ENCODE measurements around the gene TGFB1I1.

TGFB1I1 gene

DNA sequence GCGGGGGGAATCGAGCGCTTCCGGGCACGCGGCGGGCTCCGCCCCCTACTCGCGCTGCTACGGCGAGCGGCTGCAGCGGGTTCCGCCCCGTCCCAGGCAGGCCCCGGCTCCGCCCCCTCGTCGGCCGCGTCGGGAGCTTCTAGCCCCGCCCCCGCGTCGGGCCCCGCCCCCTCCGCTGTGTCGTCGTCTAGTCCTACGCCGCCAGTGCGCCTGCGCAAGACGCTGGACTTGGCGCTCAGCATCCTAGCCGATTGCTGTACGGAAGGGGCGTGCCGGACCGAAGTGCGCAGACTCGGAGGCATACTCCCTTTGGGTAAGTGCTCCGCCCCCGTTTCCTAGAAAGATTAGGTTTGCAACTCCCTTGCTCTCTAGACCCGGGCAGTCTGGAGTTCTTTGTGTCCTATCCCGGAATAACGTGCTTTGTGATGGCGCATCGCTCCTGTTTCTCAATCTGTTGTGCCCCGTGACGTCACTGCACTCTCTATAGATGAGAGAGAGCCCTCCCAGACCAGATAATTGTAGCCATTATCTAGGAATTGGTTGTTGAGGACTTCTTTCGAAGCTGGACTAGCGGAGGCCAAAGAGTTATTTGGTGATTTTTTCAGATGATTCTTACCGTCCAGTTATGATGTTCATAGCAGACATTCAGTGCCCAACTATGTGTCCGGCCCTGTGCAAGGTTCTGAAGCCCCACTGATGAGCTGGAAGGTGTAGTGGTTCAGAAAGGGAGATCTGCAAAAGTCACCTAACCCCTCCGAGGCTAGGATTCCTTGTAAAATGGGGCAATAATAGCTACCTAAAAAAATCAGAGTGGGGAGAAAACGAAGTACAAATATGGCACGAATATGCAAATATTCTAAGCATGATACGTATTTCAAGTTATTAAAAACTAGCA, 12.0 kb upstream of the TGFB1I1 start:
- peak overlapping the region; percentile 85 for H3K4me3 ChIP-seq (ENCODE audit: low read depth, low read length)
- peak; percentile 99 for DNase-seq (ENCODE audit: low read depth)
- no peak for TF ChIP-seq CTCF (IDR thresholded peaks at IDR 0.05; ENCODE audit: insufficient read depth, low read depth, low read length, missing control alignments)

DNA sequence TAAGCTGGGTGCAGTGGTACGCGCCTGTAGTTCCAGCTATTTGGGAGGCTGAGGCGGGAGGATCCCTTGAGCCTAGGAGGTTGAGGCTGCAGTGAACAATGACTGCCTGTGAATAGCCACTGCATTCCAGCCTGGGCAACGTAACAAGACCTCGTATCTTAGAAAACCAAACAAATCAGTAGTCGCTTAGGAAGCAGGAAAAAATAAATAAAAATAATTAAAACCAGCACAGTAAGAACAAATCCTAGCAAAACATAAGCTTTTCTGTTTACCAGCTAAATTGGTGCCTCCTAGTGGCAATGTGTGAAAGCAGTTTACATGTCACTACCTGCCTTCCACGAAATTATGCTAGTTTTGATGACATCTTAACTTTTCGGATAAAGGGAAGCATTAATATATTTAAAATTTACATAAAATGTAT, 11.4 kb upstream of the TGFB1I1 start:
- DNase-seq (ENCODE audit: low read depth) = peak; percentile 59
- TF ChIP-seq CTCF (IDR thresholded peaks at IDR 0.05; ENCODE audit: insufficient read depth, low read depth, low read length, missing control alignments) = peak; percentile 60

DNA sequence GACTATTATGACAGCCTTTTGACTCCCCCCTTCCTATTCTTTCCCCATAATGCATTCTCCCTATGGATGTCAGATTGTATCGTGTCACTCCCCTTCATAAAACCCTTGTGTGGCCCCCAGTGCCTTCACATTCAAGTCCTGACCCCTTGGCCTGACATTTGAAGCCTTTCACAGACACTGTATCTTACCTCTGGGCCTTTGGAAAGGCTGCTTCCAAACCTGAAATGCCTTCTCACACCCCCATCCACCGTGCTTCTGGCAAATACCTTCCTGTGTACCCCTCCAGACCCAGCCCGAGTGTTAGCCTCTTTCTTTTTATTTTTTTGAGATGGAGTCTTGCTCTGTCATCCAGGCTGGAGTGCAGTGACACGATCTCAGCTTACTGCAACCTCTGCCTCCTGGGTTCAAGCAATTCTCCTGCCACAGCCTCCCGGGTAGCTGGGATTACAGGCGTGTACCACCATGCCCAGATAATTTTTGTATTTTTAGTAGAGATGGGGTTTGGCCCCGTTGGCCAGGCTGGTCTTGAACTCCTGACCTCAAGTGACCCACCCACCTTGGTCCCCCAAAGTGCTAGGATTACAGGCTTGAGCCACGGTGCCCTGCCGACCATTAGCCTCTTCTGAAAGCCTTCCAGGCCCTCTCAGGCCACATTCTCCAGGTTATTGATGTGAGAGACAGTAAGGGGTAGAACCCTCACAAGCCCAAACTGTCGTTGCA, 10.6 kb upstream of the TGFB1I1 start:
- no peak for DNase-seq (ENCODE audit: low read depth)
- no peak for TF ChIP-seq CTCF (IDR thresholded peaks at IDR 0.05; ENCODE audit: insufficient read depth, low read depth, low read length, missing control alignments)
- no peak overlapping the region for H3K4me3 ChIP-seq (ENCODE audit: low read depth, low read length)

More for the DNA sequence above, 11.4 kb upstream of the TGFB1I1 start:
- peak overlapping the region; percentile 85 for H3K4me3 ChIP-seq (ENCODE audit: low read depth, low read length)

DNA sequence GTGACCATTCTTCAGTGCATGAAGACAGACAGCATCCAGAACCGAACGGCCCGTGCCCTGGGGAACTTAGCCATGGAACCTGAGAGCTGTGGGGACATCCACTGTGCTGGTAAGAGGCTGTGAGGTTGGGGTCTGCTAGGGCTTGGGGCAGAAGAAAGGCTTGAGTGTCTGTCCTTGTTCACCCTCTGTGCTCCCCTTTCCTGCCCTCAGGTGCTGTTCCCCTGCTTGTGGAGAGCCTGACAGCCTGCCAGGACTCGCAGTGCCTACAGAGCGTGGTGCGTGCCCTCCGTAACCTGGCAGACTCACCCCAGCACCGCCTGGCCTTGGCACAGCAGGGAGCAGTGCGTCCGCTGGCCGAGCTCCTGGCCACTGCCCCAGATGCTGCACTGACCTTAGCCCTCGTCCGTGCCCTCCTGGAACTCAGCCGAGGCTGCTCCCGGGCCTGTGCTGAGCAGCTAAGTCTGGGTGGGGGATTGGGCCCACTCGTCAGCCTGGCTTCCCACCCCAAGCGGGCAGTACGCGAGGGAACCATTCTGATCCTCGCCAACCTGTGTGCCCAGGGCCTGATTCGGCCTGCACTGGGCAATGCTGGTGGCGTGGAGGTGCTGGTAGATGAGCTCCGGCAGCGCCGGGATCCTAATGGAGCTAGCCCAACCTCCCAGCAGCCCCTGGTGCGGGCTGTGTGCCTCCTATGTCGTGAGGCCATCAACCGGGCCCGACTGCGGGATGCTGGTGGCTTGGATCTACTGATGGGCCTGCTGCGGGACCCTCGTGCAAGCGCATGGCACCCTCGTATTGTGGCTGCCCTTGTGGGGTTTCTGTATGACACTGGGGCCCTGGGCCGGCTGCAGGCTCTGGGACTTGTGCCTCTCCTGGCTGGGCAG, 9.8 kb upstream of the TGFB1I1 start:
- no peak for TF ChIP-seq CTCF (IDR thresholded peaks at IDR 0.05; ENCODE audit: insufficient read depth, low read depth, low read length, missing control alignments)
- no peak for DNase-seq (ENCODE audit: low read depth)
- no peak overlapping the region for H3K4me3 ChIP-seq (ENCODE audit: low read depth, low read length)

- H3K4me3 ChIP-seq (ENCODE audit: low read depth, low read length) = no peak overlapping the region
- DNase-seq (ENCODE audit: low read depth) = no peak
- no peak for TF ChIP-seq CTCF (IDR thresholded peaks at IDR 0.05; ENCODE audit: insufficient read depth, low read depth, low read length, missing control alignments)
Measured at GRCh38 chr16:31464348-31464769, 7.6 kb upstream of the TGFB1I1 start.

DNA sequence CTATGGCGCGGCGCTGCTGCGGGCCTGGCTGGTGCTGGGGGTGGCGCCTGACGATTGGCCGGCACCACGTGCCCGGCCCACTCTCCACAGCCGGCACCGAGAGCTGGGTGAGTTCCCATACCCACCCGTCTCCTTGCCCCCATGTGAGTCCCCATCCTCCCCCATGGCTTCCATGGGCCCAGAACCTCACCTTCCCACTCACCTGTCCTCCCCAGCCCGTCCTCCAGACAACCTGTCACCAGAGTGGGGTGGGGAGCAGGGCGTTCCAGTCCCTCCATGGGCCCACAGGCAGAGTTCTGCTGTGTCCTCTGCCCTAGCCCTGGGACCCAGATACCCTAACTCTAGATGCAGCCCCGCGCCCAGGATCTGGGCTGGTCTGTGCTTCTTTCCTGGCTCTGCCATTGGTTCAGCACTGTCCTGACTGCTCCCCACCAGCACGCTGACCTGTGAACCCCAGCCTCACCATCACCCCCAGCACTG, 7.1 kb upstream of the TGFB1I1 start:
- DNase-seq (ENCODE audit: low read depth) = no peak
- H3K4me3 ChIP-seq (ENCODE audit: low read depth, low read length) = no peak overlapping the region
- no peak for TF ChIP-seq CTCF (IDR thresholded peaks at IDR 0.05; ENCODE audit: insufficient read depth, low read depth, low read length, missing control alignments)

Measured in GM12865 (cell line).